Renal pelvis (tissue), 4 donors: ENCODE data around the gene ZFP92. TPM values are rescaled to one million over a fixed set of nuclear protein-coding genes. Genes with fewer than 3 reads are reported as not detected.

Experiments used
- DNase-seq: peaks from one replicate; pipeline ENCODE4 v3.0.0-alpha.2; 2013
- polyA plus RNA-seq, 3 donors: library from polyadenylated mRNA; unstranded; fragments of 120-200 nt; gene quantifications; one replicate each; pipeline ENCODE4 v1.2.1, GENCODE V29; 2013; ENCODE audit not compliant: insufficient read length in 3 of 3

Gene ZFP92
- polyA plus RNA-seq, 3 donors, result 0.87 to 1.1 (median 0.99) TPM

GRCh38 chrX:153454901-153455550 is 43.8 kb downstream of the ZFP92 start:
- no peak for DNase-seq

- DNase-seq, result no peak
Observed at GRCh38 chrX:153455571-153455970, 44.3 kb downstream of the ZFP92 start.

- no peak for DNase-seq
Observed at GRCh38 chrX:153456161-153456560, 44.9 kb downstream of the ZFP92 start.

DNA sequence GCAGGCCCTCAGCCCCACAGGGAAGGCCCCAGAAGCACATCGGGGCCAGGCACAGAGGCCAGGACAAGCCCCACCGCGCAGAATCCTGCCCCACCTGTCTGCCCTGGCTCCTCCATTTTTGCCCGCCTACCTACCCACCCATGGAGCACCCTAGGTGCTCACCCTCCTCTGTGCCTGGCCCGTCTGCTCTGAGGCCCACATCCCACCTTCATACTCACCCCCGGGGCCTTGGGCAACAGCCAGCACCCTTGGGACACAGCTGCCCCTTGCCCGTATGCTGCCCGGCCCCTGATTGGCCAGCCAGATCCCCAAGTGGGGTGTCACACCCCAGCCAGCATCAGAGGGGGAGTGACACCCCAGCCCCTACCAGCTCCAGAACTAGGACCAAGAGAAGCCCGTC is 45.4 kb downstream of the ZFP92 start:
- DNase-seq, result no peak

GRCh38 chrX:153457136-153457825 is 46.0 kb downstream of the ZFP92 start:
- DNase-seq, result no peak

- DNase-seq, result no peak
Observed at GRCh38 chrX:153457827-153458466, 46.7 kb downstream of the ZFP92 start.

DNA sequence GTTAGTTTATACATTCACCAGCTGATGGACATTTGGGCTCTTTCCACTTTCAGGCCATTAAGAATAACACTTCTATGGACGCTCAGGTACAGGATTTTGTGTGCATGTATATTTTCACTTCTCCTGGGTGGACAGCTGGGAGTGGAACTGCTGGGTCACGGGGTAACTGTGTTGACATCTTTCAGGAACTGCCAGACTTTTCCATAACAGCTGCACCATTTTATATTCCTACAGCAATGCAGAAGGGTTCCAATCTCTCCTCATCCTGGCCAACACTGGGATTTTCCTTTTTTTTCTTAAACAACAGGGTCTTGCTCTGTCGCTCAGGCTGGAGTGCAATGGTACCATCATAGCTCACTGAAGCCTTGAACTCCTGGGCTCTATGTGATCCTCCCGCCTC is 47.2 kb downstream of the ZFP92 start:
- no peak for DNase-seq

GRCh38 chrX:153459986-153460385 is 48.7 kb downstream of the ZFP92 start:
- no peak for DNase-seq

DNA sequence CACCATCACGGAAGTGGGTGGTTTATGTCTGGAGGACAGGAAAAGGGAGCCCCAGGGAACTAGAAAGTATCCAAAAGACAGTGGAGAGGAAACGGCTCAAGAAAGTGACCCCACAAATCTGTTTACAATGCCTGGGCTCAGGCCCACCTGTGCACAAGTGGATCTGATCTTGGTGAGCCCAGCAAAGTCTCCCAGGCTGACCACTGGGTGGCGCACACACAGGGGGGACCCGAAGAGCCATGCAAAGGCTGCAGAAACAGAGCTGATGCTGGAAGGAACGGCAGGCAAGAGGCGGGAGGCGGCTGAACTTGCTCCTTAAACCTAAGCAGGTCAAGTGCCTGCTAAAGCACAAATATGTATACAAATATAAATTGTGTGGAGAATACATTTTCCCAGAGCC is 49.6 kb downstream of the ZFP92 start:
- DNase-seq, result no peak

Other genes starting within 250 kb of the ZFP92 start
- gene MAGEA1, start 232.2 kb upstream of the ZFP92 start, polyA plus RNA-seq, result not detected
- gene PNMA6F, start 89.7 kb upstream of the ZFP92 start, polyA plus RNA-seq, result under 1 TPM; 0.22 to 0.44 (median 0.27) TPM
- gene ZNF275, start 77.3 kb upstream of the ZFP92 start, polyA plus RNA-seq, result 10 to 100 TPM; 19.2 to 22.6 (median 21.0) TPM
- gene PNMA6E, start 10.1 kb upstream of the ZFP92 start, polyA plus RNA-seq, result not detected
- gene TREX2, start 34.6 kb downstream of the ZFP92 start, polyA plus RNA-seq, result under 1 TPM; 0.48 to 0.54 (median 0.50) TPM
- 10 to 100 TPM; 28.2 to 35.2 (median 32.1) TPM for gene HAUS7, start 59.1 kb downstream of the ZFP92 start, polyA plus RNA-seq
- 100 to 1,000 TPM; 153 to 210 (median 155) TPM for gene BGN, start 83.5 kb downstream of the ZFP92 start, polyA plus RNA-seq
- gene ATP2B3, start 106.2 kb downstream of the ZFP92 start, polyA plus RNA-seq, result under 1 TPM; 0.17 to 0.28 (median 0.28) TPM
- gene CCNQ, start 187.7 kb downstream of the ZFP92 start, polyA plus RNA-seq, result 10 to 100 TPM; 17.3 to 22.2 (median 20.4) TPM
- 10 to 100 TPM; 47.5 to 62.2 (median 53.3) TPM for gene DUSP9, start 235.7 kb downstream of the ZFP92 start, polyA plus RNA-seq